H1 (cell line): ENCODE data around the gene LDHAL6A. TPM values are rescaled to one million over a fixed set of nuclear protein-coding genes. Genes with fewer than 3 reads are reported as not detected.

Experiments used
- CTCF ChIA-PET: fragments of 300-600 bp; sonication (Branson Sonifier 250); formaldehyde crosslinking; loops from one replicate; lab custom pipeline; 2021; ENCODE audit not compliant: partially characterized antibody; lab: Charles Lee
- POLR2A ChIA-PET: fragments of 300-600 bp; sonication (Branson Sonifier 250); formaldehyde crosslinking; loops from one replicate; lab custom pipeline; 2021; ENCODE audit warnings: inconsistent platforms; ENCODE audit not compliant: partially characterized antibody; lab: Charles Lee
- DNase-seq, 2 experiments: peaks; one replicate each; pipeline versions ENCODE4 v3.0.0 to v3.0.0-alpha.2; 2010 to 2022; ENCODE audit warnings: low spot score in 2 of 2, low read depth in 1 of 2, mixed read lengths in 1 of 2
- FAIRE-seq: peaks from 2 replicates; lab custom pipeline; 2011; peaks lifted over from hg19 to GRCh38; lab: Jason Lieb, UNC
- H2AFZ ChIP-seq: 2 replicates; pipeline ENCODE4 v1.8.1; 2012; ENCODE audit warnings: low read length, inconsistent platforms
- H2AK5ac ChIP-seq: 2 replicates; pipeline ENCODE4 v1.6.1; 2013; ENCODE audit warnings: low read depth, low read length
- H2BK120ac ChIP-seq: replicated peaks from 2 replicates; pipeline ENCODE3; 2013; ENCODE audit warnings: low read depth, low read length, inconsistent platforms
- H2BK12ac ChIP-seq: 2 replicates; pipeline ENCODE4 v1.6.1; 2013; ENCODE audit warnings: low read depth, low read length
- H2BK15ac ChIP-seq: 2 replicates; pipeline ENCODE4 v1.6.1; 2013; ENCODE audit warnings: low read length
- H2BK20ac ChIP-seq: 2 replicates; pipeline ENCODE4 v1.6.1; 2013; ENCODE audit warnings: low read length
- H2BK5ac ChIP-seq: 2 replicates; pipeline ENCODE4 v1.6.1; 2013; ENCODE audit warnings: low read depth, low read length
- H3K14ac ChIP-seq: 2 replicates; pipeline ENCODE4 v1.6.1; 2013; ENCODE audit warnings: inconsistent platforms; ENCODE audit not compliant: insufficient read length
- H3K18ac ChIP-seq: 2 replicates; pipeline ENCODE4 v1.6.1; 2013; ENCODE audit warnings: low read length; ENCODE audit errors: extremely low read depth
- H3K23ac ChIP-seq: 2 replicates; pipeline ENCODE4 v1.6.1; 2013; ENCODE audit warnings: inconsistent platforms; ENCODE audit not compliant: insufficient read length
- H3K23me2 ChIP-seq: 2 replicates; pipeline ENCODE4 v1.6.1; 2013; ENCODE audit warnings: low read depth, low read length
- H3K27ac ChIP-seq: 2 replicates; pipeline ENCODE4 v1.6.1; 2011; ENCODE audit warnings: low read depth, low read length, inconsistent platforms
- H3K27me3 ChIP-seq, 4 experiments: replicated peaks in 1 of 4; 1 replicate in 1 of 4; 2 replicates in 3 of 4; pipeline versions ENCODE4 v1.6.1 to v1.8.1; 2011 to 2013; ENCODE audit warnings: low read length in 3 of 4, mild to moderate bottlenecking in 3 of 4, inconsistent platforms in 2 of 4, mixed read lengths in 2 of 4, moderate library complexity in 1 of 4; ENCODE audit not compliant: control insufficient read depth in 3 of 4, insufficient read depth in 3 of 4; ENCODE audit errors: extremely low read depth in 1 of 4
- H3K36me3 ChIP-seq, 4 experiments: 2 replicates each; pipeline versions ENCODE4 v1.6.1 to v1.8.1; 2011 to 2013; ENCODE audit warnings: mild to moderate bottlenecking in 4 of 4, low read length in 3 of 4, moderate library complexity in 2 of 4, control low read depth in 1 of 4, inconsistent platforms in 1 of 4; ENCODE audit not compliant: insufficient read depth in 4 of 4, control insufficient read depth in 2 of 4
- H3K4ac ChIP-seq: replicated peaks from 2 replicates; pipeline ENCODE3; 2013; ENCODE audit warnings: low read length, low read depth, mixed read lengths, inconsistent platforms; ENCODE audit not compliant: insufficient read length
- H3K4me1 ChIP-seq, 4 experiments: replicated peaks in 1 of 4; 1 replicate in 1 of 4; 2 replicates in 3 of 4; pipeline versions ENCODE4 v1.6.1 to v1.8.1; 2011 to 2013; ENCODE audit warnings: low read length in 3 of 4, inconsistent platforms in 2 of 4, mixed read lengths in 1 of 4; ENCODE audit not compliant: insufficient read depth in 4 of 4, control insufficient read depth in 3 of 4
- H3K4me2 ChIP-seq, 2 experiments: 2 replicates each; pipeline versions ENCODE4 v1.6.1 to v1.8.1; 2011 to 2013; ENCODE audit warnings: low read depth in 2 of 2, low read length in 2 of 2, control low read depth in 1 of 2, inconsistent platforms in 1 of 2, mild to moderate bottlenecking in 1 of 2; ENCODE audit not compliant: insufficient read depth in 1 of 2
- H3K4me3 ChIP-seq, 4 experiments: fragments of 200-600, 300-600 bp in 1 of 4; sonication (generic), shearing (Covaris generic), sonication (Bioruptor Twin) in 1 of 4; 2 replicates each; pipeline versions ENCODE4 v1.5.1 to v1.8.1; 2011 to 2016; ENCODE audit warnings: low read length in 4 of 4, low read depth in 3 of 4, control low read depth in 2 of 4, inconsistent platforms in 2 of 4, mild to moderate bottlenecking in 2 of 4, mixed read lengths in 1 of 4, moderate library complexity in 1 of 4; ENCODE audit not compliant: insufficient read depth in 2 of 4; ENCODE audit errors: extremely low read depth in 1 of 4
- H3K56ac ChIP-seq: replicated peaks from 2 replicates; pipeline ENCODE3; 2013; ENCODE audit warnings: low read depth, mild to moderate bottlenecking, mixed read lengths, low read length, inconsistent platforms; ENCODE audit not compliant: insufficient read length
- H3K79me1 ChIP-seq: 2 replicates; pipeline ENCODE4 v1.6.1; 2013; ENCODE audit warnings: low read depth, low read length, control low read depth
- H3K79me2 ChIP-seq, 2 experiments: 2 replicates each; pipeline versions ENCODE4 v1.6.1 to v1.8.1; 2012 to 2013; ENCODE audit warnings: low read length in 2 of 2, mild to moderate bottlenecking in 2 of 2, inconsistent platforms in 1 of 2; ENCODE audit not compliant: insufficient read depth in 2 of 2, control insufficient read depth in 1 of 2
- H3K9ac ChIP-seq, 4 experiments: replicated peaks in 1 of 4; 1 replicate in 1 of 4; 2 replicates in 3 of 4; pipeline versions ENCODE4 v1.6.1 to v1.8.1; 2011 to 2013; ENCODE audit warnings: low read depth in 3 of 4, low read length in 3 of 4, control low read depth in 2 of 4, mild to moderate bottlenecking in 2 of 4, moderate library complexity in 2 of 4, inconsistent platforms in 1 of 4; ENCODE audit errors: extremely low read depth in 1 of 4
- H3K9me3 ChIP-seq, 2 experiments: 2 replicates each; pipeline versions ENCODE4 v1.6.1 to v1.8.1; 2012 to 2013; ENCODE audit warnings: mild to moderate bottlenecking in 2 of 2, moderate library complexity in 2 of 2, control low read depth in 1 of 2, inconsistent platforms in 1 of 2, low read depth in 1 of 2, low read length in 1 of 2, mixed read lengths in 1 of 2; ENCODE audit not compliant: insufficient read depth in 2 of 2
- H4K20me1 ChIP-seq, 2 experiments: replicated peaks in 1 of 2; 2 replicates each; pipeline versions ENCODE3 to v1.8.1; 2011 to 2013; ENCODE audit warnings: inconsistent platforms in 2 of 2, low read length in 2 of 2, mild to moderate bottlenecking in 1 of 2; ENCODE audit not compliant: insufficient read depth in 2 of 2, control insufficient read depth in 1 of 2
- H4K5ac ChIP-seq: 2 replicates; pipeline ENCODE4 v1.6.1; 2013; ENCODE audit warnings: low read length, low read depth, mixed read lengths, inconsistent platforms; ENCODE audit not compliant: insufficient read length
- H4K8ac ChIP-seq: 2 replicates; pipeline ENCODE4 v1.8.0; 2013; ENCODE audit warnings: mild to moderate bottlenecking, moderate library complexity, low read length, inconsistent platforms; ENCODE audit not compliant: insufficient read depth; ENCODE audit errors: extremely low read depth
- H4K91ac ChIP-seq: replicated peaks from 2 replicates; pipeline ENCODE3; 2013; ENCODE audit warnings: low read length, mixed read lengths, inconsistent platforms; ENCODE audit not compliant: insufficient read length
- CHD1 ChIP-seq: IDR thresholded peaks from 2 replicates; pipeline ENCODE4 v1.6.1; 2012; ENCODE audit warnings: low read depth, low read length, improper control_type of control experiment
- WGBS, 2 experiments: shearing (Covaris generic) in 1 of 2; methylation state at CpG; one replicate each; pipeline versions ENCODE4 v1.1.6 to v1.1.7; 2013 to 2015; ENCODE audit warnings: low lambda C conversion rate in 2 of 2, mixed read lengths in 2 of 2, inconsistent platforms in 1 of 2, low coverage in 1 of 2, missing lambda C conversion rate in 1 of 2; ENCODE audit not compliant: insufficient replicate concordance in 2 of 2, insufficient coverage in 1 of 2, insufficient read length in 1 of 2; ENCODE audit errors: extremely low coverage in 1 of 2, missing lambda C conversion rate in 1 of 2; 5-methylcytosine and 5-hydroxymethylcytosine counted together
- polyA plus RNA-seq, 7 experiments: library from polyadenylated mRNA; depleted of rRNA in 3 of 7; stranded (reverse) in 5 of 7; unstranded in 2 of 7; fragments of >200 nt in 5 of 7; fragments of 200-250 nt in 2 of 7; gene quantifications; 1 replicate in 5 of 7; 2 replicates in 1 of 7; 4 replicates in 1 of 7; pipeline versions ENCODE4 v1.2.1 to v1.2.3, GENCODE V29; 2011 to 2013; ENCODE audit warnings: missing spikeins in 2 of 7, mixed read lengths in 2 of 7
- total RNA-seq: library from RNA; stranded (reverse); fragmentation: NEBNext Ultra II Directional; extraction: Animal tissue kit (Norgen Biotek cat#: 25700); gene quantifications from 2 replicates; pipeline ENCODE4 v1.2.1, GENCODE V29; 2021

Gene LDHAL6A
- total and polyA plus RNA-seq, 2 of the 8 experiments (the other 6 are each of a cell fraction or from before 2014, with no cell fraction given), result not detected

GRCh38 chr11:18523084-18523483 lies 67.4 kb downstream of the LDHAL6A start:
- H4K5ac ChIP-seq, result no peak overlapping the region
- H3K79me1 ChIP-seq, result peaks cover 3% of the 10 kb centered on the region; the same call in 1 of the 2 replicates
- peaks cover 2% of the 10 kb centered on the region; the same call in 1 of the 2 replicates for H3K23me2 ChIP-seq
- no peaks in the 10 kb centered on the region for H3K27me3 ChIP-seq
- H3K36me3 ChIP-seq, result peaks cover 0 to 3% (median 0%) of the 10 kb centered on the region in 4 experiments; a peak in 2 of 8 replicates
- no peak overlapping the region for H2BK20ac ChIP-seq
- no peak overlapping the region for H3K56ac ChIP-seq
- TF ChIP-seq CHD1, result no peak
- H2BK12ac ChIP-seq, result no peak overlapping the region
- H3K14ac ChIP-seq, result no peak overlapping the region
- H2AK5ac ChIP-seq, result no peak overlapping the region
- CTCF ChIA-PET, result interaction anchor here (0.6 to 2.5 kb wide), 5 partner anchors 9 to 128 kb away, joined by 3 to 10 read pairs (median 3); no protein-coding TSS in a partner anchor
- H4K20me1 ChIP-seq, result peaks cover 2 to 4% of the 10 kb centered on the region in 2 experiments
- POLR2A ChIA-PET, result interaction anchor here (1.0 to 1.7 kb wide), 2 partner anchors 10 to 65 kb away, joined by 4 to 7 read pairs; partner anchors contain the start of gene UEVLD
- no peak overlapping the region for H3K27ac ChIP-seq
- H2BK15ac ChIP-seq, result no peak overlapping the region
- no peak overlapping the region for H3K18ac ChIP-seq
- no peak overlapping the region for H3K9ac ChIP-seq
- no peak overlapping the region for H4K8ac ChIP-seq
- peaks cover 0 to 3% (median 0%) of the 10 kb centered on the region in 4 experiments; a peak in 2 of 7 replicates for H3K4me1 ChIP-seq
- H2BK5ac ChIP-seq, result no peak overlapping the region
- H4K91ac ChIP-seq, result no peak overlapping the region
- H3K4me2 ChIP-seq, result no peak overlapping the region
- no peak overlapping the region for H3K4me3 ChIP-seq
- no peak overlapping the region for H2BK120ac ChIP-seq
- H3K9me3 ChIP-seq, result no peaks in the 10 kb centered on the region
- 86% methylated on average over 3 of the region's 3 CpGs; no CpG with 5 or more reads in 1 of the 2 experiments for WGBS, 2 experiments
- FAIRE-seq (no peak), DNase-seq (no peak)
- no peak overlapping the region for H3K23ac ChIP-seq
- no peak overlapping the region for H2AFZ ChIP-seq
- H3K79me2 ChIP-seq, result peaks cover 0 to 67% of the 10 kb centered on the region in 2 experiments; a peak in 2 of 4 replicates
- H3K4ac ChIP-seq, result no peak overlapping the region
